BJ (cell line): ENCODE results near the gene PLEKHH1. TPM values are rescaled to one million over a fixed set of nuclear protein-coding genes. Genes with fewer than 3 reads are reported as not detected.

Experiments used
- CTCF ChIA-PET: fragments of 350-600 bp; formaldehyde crosslinking; extraction: SDS; loops from one replicate; lab custom pipeline; 2021; ENCODE audit warnings: antibody characterized with exemption, inconsistent platforms; lab: Yijun Ruan, JAX
- POLR2A ChIA-PET: fragments of 300-600 bp; sonication (Branson Sonifier 250); formaldehyde crosslinking; extraction: SDS; loops from one replicate; lab custom pipeline; 2021; ENCODE audit warnings: antibody characterized with exemption; lab: Charles Lee
- DNase-seq: peaks from one replicate; pipeline ENCODE4 v3.0.0-alpha.2; 2011; ENCODE audit warnings: low read depth
- H3K27me3 ChIP-seq: 2 replicates; pipeline ENCODE4 v1.6.0; 2011; ENCODE audit warnings: low read length; ENCODE audit not compliant: control insufficient read depth, insufficient read depth
- H3K36me3 ChIP-seq: 2 replicates; pipeline ENCODE4 v1.5.1; 2011; ENCODE audit warnings: low read length; ENCODE audit not compliant: control insufficient read depth, insufficient read depth
- H3K4me3 ChIP-seq: 2 replicates; pipeline ENCODE4 v1.5.1; 2011; ENCODE audit warnings: low read depth, mild to moderate bottlenecking, control low read depth, low read length
- polyA plus RNA-seq: library from polyadenylated mRNA; depleted of rRNA; stranded (reverse); fragments of >200 nt; gene quantifications from 2 replicates; pipeline ENCODE4 v1.2.3, GENCODE V29; 2011
- TF ChIP-seq, protein P1 (sequence below): IDR thresholded peaks from 2 replicates; pipeline ENCODE4 v1.5.1; 2011; ENCODE audit warnings: low read depth, mild to moderate bottlenecking, control low read depth, inconsistent platforms, low read length, moderate library complexity; ENCODE audit not compliant: insufficient read depth

PLEKHH1 gene
- polyA plus RNA-seq, 1 experiment: 0.16 TPM

- ChIA-PET POLR2A (no interaction called here), CTCF (interaction anchor here (0.7 to 12.7 kb wide), 29 partner anchors 10 to 1212 kb away, joined by 3 to 280 read pairs (median 7); partner anchors contain the start of gene PLEKHH1)
- no peaks in the 10 kb centered on the region for H3K36me3 ChIP-seq
- DNase-seq: no peak
- H3K4me3 ChIP-seq: no peak overlapping the region
- TF ChIP-seq, protein P1, sequence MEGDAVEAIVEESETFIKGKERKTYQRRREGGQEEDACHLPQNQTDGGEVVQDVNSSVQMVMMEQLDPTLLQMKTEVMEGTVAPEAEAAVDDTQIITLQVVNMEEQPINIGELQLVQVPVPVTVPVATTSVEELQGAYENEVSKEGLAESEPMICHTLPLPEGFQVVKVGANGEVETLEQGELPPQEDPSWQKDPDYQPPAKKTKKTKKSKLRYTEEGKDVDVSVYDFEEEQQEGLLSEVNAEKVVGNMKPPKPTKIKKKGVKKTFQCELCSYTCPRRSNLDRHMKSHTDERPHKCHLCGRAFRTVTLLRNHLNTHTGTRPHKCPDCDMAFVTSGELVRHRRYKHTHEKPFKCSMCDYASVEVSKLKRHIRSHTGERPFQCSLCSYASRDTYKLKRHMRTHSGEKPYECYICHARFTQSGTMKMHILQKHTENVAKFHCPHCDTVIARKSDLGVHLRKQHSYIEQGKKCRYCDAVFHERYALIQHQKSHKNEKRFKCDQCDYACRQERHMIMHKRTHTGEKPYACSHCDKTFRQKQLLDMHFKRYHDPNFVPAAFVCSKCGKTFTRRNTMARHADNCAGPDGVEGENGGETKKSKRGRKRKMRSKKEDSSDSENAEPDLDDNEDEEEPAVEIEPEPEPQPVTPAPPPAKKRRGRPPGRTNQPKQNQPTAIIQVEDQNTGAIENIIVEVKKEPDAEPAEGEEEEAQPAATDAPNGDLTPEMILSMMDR: no peak
- no peaks in the 10 kb centered on the region; the same call in 1 of the 2 replicates for H3K27me3 ChIP-seq
Observed at GRCh38 chr14:67571991-67572323, 38.9 kb downstream of the PLEKHH1 start.

- H3K36me3 ChIP-seq: no peaks in the 10 kb centered on the region
- POLR2A ChIA-PET: no interaction called here
- H3K4me3 ChIP-seq: no peak overlapping the region
- TF ChIP-seq, protein P1: no peak
- no peaks in the 10 kb centered on the region; the same call in 1 of the 2 replicates for H3K27me3 ChIP-seq
- CTCF ChIA-PET: interaction anchor here (0.7 to 12.7 kb wide), 13 partner anchors 10 to 158 kb away, joined by 3 to 280 read pairs (median 12); no protein-coding TSS in a partner anchor
- no peak for DNase-seq
Observed at GRCh38 chr14:67572608-67573007, 39.5 kb downstream of the PLEKHH1 start.

- Histone ChIP-seq H3K27me3 (no peaks in the 10 kb centered on the region; the same call in 1 of the 2 replicates), H3K36me3 (no peaks in the 10 kb centered on the region), H3K4me3 (no peak overlapping the region)
- TF ChIP-seq, protein P1: no peak
- POLR2A ChIA-PET: no interaction called here
- DNase-seq: no peak
- CTCF ChIA-PET: interaction anchor here (1.8 to 12.7 kb wide), 6 partner anchors 9 to 145 kb away, joined by 4 to 280 read pairs (median 58); no protein-coding TSS in a partner anchor
Observed at GRCh38 chr14:67573228-67574010, 40.3 kb downstream of the PLEKHH1 start.

- no peak overlapping the region for H3K4me3 ChIP-seq
- no peaks in the 10 kb centered on the region; the same call in 1 of the 2 replicates for H3K27me3 ChIP-seq
- DNase-seq: no peak
- H3K36me3 ChIP-seq: no peaks in the 10 kb centered on the region
- CTCF ChIA-PET: interaction anchor here (0.9 to 12.7 kb wide), 3 partner anchors 48 to 146 kb away, joined by 4 to 280 read pairs (median 4); no protein-coding TSS in a partner anchor
- POLR2A ChIA-PET: no interaction called here
- TF ChIP-seq, protein P1: no peak
Observed at GRCh38 chr14:67574156-67574555, 41.1 kb downstream of the PLEKHH1 start.

DNA sequence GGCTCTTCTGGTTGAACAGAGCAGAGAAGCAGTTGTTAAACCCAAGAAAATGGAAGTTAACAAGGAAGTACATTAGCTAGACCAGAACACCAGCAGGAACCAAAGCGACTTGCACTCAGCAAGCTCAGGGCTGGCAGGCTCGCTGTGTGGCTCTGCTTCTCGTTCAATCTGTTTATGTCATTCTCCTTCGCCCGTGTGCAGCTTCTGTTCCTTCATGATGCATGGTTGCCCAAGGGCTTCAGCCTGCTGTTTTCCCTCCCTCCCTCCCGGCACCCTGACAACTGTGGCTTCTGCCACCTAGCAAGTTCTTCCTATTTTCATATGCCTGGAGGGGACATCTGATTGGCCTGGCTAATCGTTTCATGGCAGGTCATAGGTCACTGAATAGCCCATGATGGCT lies 41.7 kb downstream of the PLEKHH1 start:
- POLR2A ChIA-PET: no interaction called here
- Histone ChIP-seq H3K4me3 (no peak overlapping the region), H3K36me3 (no peaks in the 10 kb centered on the region), H3K27me3 (no peaks in the 10 kb centered on the region; the same call in 1 of the 2 replicates)
- CTCF ChIA-PET: interaction anchor here (0.9 to 1.8 kb wide), 2 partner anchors 48 to 147 kb away, joined by 4 read pairs; no protein-coding TSS in a partner anchor
- TF ChIP-seq, protein P1: no peak
- no peak for DNase-seq
